SU-DHL-6 (cell line): ENCODE results near the gene VAC14.

ENCODE experiments used
- CTCF ChIP-seq: fragments of 200-600 bp; sonication (generic); IDR thresholded peaks from one replicate; pipeline ENCODE4 v1.5.1; 2017; ENCODE audit warnings: antibody characterized with exemption, mild to moderate bottlenecking, low read length, moderate library complexity; ENCODE audit not compliant: insufficient read depth, poor library complexity, severe bottlenecking
- EZH2phosphoT487 ChIP-seq: fragments of 200-600 bp; sonication (generic), shearing (Covaris generic); conservative IDR thresholded peaks from 2 replicates; pipeline ENCODE4 v1.6.1; 2018; ENCODE audit warnings: mild to moderate bottlenecking, antibody characterized with exemption, low read length, moderate library complexity, mixed read lengths

GRCh38 chr16:70766658-70767057 is 34.3 kb downstream of the VAC14 start:
- no peak for TF ChIP-seq CTCF
- no peak for TF ChIP-seq EZH2phosphoT487
